ENCODE data around the gene HMX3.

The HMX3 gene

DNA sequence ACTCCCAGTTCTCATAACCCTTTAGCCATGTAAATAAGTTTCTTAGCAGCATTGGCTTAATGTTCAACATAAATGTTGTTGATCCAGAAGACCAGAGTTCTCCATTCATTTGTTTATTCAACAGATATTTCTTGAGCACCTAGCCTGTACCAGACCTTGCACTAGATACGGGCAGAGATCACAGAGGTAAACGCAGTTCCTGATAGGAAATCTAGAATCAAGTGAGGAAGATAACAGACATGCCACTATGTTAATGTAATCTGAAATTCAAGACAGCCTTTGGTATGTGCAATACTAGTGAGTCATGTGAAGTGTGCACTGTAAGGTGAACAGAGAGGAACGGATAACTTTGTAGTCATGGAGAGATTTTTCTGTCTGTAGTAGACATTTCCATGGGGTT lies 21.4 kb downstream of the HMX3 start:
- no peak for DNase-seq
- TF ChIP-seq, protein P1, sequence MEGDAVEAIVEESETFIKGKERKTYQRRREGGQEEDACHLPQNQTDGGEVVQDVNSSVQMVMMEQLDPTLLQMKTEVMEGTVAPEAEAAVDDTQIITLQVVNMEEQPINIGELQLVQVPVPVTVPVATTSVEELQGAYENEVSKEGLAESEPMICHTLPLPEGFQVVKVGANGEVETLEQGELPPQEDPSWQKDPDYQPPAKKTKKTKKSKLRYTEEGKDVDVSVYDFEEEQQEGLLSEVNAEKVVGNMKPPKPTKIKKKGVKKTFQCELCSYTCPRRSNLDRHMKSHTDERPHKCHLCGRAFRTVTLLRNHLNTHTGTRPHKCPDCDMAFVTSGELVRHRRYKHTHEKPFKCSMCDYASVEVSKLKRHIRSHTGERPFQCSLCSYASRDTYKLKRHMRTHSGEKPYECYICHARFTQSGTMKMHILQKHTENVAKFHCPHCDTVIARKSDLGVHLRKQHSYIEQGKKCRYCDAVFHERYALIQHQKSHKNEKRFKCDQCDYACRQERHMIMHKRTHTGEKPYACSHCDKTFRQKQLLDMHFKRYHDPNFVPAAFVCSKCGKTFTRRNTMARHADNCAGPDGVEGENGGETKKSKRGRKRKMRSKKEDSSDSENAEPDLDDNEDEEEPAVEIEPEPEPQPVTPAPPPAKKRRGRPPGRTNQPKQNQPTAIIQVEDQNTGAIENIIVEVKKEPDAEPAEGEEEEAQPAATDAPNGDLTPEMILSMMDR (IDR thresholded peaks at IDR 0.05; ENCODE audit: low read depth, low read length): no peak
- Histone ChIP-seq H3K9me3 (ENCODE audit: severe bottlenecking) (peaks cover 9% of the 10 kb centered on the region), H3K36me3 (peaks cover 77% of the 10 kb centered on the region), H3K27ac (no peak overlapping the region), H3K4me3 (ENCODE audit: low read depth, low read length) (no peak overlapping the region), H3K27me3 (ENCODE audit: insufficient read depth, low read depth, severe bottlenecking) (peaks cover 8% of the 10 kb centered on the region)

DNA sequence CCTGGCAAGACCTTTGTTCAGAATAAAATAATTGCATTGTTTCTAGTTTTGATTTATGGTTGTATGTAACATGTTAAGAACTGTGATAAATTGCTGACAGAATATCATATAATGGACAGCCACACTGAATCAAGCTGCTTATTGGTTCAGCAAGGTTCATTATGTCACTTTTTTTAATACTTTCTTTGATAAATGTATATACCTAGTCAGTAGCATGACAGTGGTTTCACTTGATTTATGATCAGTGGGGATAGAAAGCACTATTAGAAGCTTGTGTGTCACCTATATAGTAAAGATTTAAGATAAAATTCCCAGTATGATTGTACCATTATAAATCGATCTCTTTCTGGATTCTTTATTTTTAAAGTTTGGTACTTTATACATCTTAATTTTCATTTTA lies 22.9 kb downstream of the HMX3 start:
- Histone ChIP-seq H3K4me3 (ENCODE audit: low read depth, low read length) (no peak overlapping the region), H3K9me3 (ENCODE audit: severe bottlenecking) (peaks cover 4% of the 10 kb centered on the region), H3K27me3 (ENCODE audit: insufficient read depth, low read depth, severe bottlenecking) (no peaks in the 10 kb centered on the region), H3K27ac (no peak overlapping the region), H3K36me3 (peaks cover 92% of the 10 kb centered on the region)
- TF ChIP-seq, protein P1 (IDR thresholded peaks at IDR 0.05; ENCODE audit: low read depth, low read length): no peak
- DNase-seq: no peak

DNA sequence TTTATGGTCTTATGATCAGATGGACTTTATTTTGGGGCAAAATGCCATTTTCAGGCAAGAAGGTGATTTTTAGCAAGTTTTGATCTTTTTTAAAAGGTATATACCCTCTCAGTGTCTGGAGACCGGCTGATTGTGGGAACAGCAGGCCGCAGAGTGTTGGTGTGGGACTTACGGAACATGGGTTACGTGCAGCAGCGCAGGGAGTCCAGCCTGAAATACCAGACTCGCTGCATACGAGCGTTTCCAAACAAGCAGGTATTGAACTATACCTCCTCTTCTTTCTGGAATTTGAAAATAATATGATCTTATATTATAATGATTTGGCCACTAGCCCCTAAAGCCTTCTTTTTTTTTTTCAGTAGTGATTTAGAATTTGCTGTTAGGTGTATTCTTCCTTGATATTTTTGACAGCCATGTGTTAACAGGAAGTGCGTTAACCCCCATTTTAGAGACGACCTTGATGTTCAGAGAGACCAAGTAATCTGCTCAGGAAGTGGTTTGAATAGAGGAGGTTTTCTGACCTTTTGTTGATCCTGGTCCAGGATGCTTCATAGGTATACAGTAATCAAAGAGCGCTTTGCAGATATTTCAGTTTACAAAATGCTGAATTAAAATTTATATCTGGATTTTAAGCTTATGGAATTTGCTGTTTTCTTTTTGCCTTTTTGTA lies 24.7 kb downstream of the HMX3 start:
- peaks cover 97% of the 10 kb centered on the region for H3K36me3 ChIP-seq
- no peaks in the 10 kb centered on the region for H3K27me3 ChIP-seq (ENCODE audit: insufficient read depth, low read depth, severe bottlenecking)
- H3K27ac ChIP-seq: no peak overlapping the region
- TF ChIP-seq, protein P1 (IDR thresholded peaks at IDR 0.05; ENCODE audit: low read depth, low read length): no peak
- no peaks in the 10 kb centered on the region for H3K9me3 ChIP-seq (ENCODE audit: severe bottlenecking)
- no peak for DNase-seq
- H3K4me3 ChIP-seq (ENCODE audit: low read depth, low read length): no peak overlapping the region

DNA sequence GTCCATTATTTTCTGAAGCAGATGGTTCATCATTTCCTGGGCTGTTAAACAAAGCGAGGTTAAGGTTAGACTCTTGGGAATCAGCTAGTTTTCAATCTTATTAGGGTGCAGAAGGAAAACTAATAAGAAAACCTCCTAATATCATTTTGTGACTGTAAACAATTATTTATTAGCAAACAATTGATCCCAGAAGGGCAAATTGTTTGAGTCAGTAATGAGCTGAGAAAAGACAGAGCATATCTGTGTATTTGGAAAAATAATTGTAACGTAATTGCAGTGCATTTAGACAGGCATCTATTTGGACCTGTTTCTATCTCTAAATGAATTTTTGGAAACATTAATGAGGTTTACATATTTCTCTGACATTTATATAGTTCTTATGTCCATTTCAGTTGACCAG lies 28.5 kb downstream of the HMX3 start:
- Histone ChIP-seq H3K4me3 (ENCODE audit: low read depth, low read length) (no peak overlapping the region), H3K27ac (no peak overlapping the region), H3K27me3 (ENCODE audit: insufficient read depth, low read depth, severe bottlenecking) (no peaks in the 10 kb centered on the region), H3K9me3 (ENCODE audit: severe bottlenecking) (no peaks in the 10 kb centered on the region), H3K36me3 (peaks cover 83% of the 10 kb centered on the region)
- DNase-seq: no peak
- TF ChIP-seq, protein P1 (IDR thresholded peaks at IDR 0.05; ENCODE audit: low read depth, low read length): no peak

DNA sequence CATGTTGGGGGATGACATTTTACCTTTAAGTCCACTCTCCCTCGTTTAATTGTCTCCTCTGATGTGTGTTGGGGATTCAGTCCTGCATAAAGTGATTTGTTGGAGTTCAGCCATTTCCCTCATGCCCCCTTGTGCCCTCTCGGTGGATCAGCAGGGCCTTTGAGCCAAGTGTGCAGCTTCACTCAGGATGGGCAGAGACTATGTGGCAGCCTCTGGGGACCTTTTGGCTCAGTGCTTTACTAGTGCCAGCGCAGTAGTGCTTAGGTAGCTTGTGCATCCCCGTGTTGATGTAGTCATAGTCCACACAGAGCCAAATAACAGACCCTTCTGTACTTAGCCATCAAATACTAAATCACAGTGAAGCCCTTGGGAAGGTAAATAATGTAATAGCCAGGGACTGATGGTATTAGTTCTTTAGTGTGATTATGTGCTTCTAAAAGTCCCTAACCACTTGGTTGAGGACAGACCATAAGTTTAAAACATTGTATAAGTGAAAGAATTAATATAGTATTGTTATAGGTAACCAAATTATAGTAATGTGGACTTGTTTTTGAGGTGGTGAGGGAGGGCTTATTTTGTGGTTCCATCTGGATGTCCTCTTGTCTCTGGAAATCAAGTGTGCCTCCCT lies 29.8 kb downstream of the HMX3 start:
- Histone ChIP-seq H3K27me3 (ENCODE audit: insufficient read depth, low read depth, severe bottlenecking) (no peaks in the 10 kb centered on the region), H3K36me3 (peaks cover 75% of the 10 kb centered on the region)
- TF ChIP-seq, protein P1 (IDR thresholded peaks at IDR 0.05; ENCODE audit: low read depth, low read length): no peak

More for the DNA sequence above, 29.8 kb downstream of the HMX3 start:
- DNase-seq: no peak
- Histone ChIP-seq H3K27ac (no peak overlapping the region), H3K4me3 (ENCODE audit: low read depth, low read length) (no peak overlapping the region), H3K9me3 (ENCODE audit: severe bottlenecking) (no peaks in the 10 kb centered on the region)

Measured in WERI-Rb-1 (cell line).